ENCODE measurements around the gene FRMD8. TPM values are rescaled to one million over a fixed set of nuclear protein-coding genes. Genes with fewer than 3 reads are reported as not detected.

FRMD8 gene
- total and polyA plus RNA-seq, 2 of the 8 experiments (the other 6 are each of a cell fraction or from before 2014, with no cell fraction given): 15.0 to 19.2 TPM

DNA sequence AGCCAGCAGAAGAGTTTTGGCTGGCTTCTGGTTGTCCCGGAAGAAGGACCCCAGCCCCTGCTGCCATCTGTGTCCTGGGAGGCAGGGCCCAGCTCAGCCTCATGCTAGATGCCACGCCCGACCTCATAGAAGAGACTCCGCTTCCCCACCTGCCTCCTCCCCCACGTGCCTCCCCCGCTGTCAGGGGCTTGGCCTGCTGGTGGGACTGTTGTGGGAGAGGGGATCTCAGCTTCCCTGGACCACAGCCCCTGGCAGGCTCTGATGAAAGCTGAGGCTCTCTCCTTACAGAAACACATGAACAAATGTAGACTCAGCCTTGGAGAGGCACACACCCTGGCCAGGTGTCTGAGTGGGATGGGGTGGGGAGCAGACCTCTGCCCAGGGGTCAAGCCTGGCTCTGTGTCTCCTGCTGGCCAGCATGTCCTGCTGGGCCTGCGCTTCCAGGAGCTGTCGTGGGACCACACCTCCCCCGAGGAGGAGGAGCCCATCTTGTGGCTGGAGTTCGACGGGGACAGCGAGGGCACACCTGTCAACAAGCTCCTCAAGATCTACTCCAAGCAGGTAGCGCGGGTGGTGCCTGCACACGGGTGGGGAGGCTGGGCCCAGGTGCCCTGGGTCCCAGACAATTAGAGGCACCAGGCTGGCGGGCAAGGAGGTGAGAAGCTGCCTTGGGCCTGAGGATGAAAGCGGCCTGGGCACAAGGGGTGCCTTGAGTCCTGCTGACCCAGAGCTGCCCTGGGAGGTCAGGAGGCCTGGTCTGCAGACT lies 14.1 kb downstream of the FRMD8 start (continued):
- TF ChIP-seq, protein P1, sequence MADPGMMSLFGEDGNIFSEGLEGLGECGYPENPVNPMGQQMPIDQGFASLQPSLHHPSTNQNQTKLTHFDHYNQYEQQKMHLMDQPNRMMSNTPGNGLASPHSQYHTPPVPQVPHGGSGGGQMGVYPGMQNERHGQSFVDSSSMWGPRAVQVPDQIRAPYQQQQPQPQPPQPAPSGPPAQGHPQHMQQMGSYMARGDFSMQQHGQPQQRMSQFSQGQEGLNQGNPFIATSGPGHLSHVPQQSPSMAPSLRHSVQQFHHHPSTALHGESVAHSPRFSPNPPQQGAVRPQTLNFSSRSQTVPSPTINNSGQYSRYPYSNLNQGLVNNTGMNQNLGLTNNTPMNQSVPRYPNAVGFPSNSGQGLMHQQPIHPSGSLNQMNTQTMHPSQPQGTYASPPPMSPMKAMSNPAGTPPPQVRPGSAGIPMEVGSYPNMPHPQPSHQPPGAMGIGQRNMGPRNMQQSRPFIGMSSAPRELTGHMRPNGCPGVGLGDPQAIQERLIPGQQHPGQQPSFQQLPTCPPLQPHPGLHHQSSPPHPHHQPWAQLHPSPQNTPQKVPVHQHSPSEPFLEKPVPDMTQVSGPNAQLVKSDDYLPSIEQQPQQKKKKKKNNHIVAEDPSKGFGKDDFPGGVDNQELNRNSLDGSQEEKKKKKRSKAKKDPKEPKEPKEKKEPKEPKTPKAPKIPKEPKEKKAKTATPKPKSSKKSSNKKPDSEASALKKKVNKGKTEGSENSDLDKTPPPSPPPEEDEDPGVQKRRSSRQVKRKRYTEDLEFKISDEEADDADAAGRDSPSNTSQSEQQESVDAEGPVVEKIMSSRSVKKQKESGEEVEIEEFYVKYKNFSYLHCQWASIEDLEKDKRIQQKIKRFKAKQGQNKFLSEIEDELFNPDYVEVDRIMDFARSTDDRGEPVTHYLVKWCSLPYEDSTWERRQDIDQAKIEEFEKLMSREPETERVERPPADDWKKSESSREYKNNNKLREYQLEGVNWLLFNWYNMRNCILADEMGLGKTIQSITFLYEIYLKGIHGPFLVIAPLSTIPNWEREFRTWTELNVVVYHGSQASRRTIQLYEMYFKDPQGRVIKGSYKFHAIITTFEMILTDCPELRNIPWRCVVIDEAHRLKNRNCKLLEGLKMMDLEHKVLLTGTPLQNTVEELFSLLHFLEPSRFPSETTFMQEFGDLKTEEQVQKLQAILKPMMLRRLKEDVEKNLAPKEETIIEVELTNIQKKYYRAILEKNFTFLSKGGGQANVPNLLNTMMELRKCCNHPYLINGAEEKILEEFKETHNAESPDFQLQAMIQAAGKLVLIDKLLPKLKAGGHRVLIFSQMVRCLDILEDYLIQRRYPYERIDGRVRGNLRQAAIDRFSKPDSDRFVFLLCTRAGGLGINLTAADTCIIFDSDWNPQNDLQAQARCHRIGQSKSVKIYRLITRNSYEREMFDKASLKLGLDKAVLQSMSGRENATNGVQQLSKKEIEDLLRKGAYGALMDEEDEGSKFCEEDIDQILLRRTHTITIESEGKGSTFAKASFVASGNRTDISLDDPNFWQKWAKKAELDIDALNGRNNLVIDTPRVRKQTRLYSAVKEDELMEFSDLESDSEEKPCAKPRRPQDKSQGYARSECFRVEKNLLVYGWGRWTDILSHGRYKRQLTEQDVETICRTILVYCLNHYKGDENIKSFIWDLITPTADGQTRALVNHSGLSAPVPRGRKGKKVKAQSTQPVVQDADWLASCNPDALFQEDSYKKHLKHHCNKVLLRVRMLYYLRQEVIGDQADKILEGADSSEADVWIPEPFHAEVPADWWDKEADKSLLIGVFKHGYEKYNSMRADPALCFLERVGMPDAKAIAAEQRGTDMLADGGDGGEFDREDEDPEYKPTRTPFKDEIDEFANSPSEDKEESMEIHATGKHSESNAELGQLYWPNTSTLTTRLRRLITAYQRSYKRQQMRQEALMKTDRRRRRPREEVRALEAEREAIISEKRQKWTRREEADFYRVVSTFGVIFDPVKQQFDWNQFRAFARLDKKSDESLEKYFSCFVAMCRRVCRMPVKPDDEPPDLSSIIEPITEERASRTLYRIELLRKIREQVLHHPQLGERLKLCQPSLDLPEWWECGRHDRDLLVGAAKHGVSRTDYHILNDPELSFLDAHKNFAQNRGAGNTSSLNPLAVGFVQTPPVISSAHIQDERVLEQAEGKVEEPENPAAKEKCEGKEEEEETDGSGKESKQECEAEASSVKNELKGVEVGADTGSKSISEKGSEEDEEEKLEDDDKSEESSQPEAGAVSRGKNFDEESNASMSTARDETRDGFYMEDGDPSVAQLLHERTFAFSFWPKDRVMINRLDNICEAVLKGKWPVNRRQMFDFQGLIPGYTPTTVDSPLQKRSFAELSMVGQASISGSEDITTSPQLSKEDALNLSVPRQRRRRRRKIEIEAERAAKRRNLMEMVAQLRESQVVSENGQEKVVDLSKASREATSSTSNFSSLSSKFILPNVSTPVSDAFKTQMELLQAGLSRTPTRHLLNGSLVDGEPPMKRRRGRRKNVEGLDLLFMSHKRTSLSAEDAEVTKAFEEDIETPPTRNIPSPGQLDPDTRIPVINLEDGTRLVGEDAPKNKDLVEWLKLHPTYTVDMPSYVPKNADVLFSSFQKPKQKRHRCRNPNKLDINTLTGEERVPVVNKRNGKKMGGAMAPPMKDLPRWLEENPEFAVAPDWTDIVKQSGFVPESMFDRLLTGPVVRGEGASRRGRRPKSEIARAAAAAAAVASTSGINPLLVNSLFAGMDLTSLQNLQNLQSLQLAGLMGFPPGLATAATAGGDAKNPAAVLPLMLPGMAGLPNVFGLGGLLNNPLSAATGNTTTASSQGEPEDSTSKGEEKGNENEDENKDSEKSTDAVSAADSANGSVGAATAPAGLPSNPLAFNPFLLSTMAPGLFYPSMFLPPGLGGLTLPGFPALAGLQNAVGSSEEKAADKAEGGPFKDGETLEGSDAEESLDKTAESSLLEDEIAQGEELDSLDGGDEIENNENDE (IDR thresholded peaks at IDR 0.05; ENCODE audit: insufficient replicate concordance, low read length): no peak
- TF ChIP-seq KDM1A (IDR thresholded peaks at IDR 0.05; ENCODE audit: borderline replicate concordance, low read length) (no peak), GABPA (IDR thresholded peaks at IDR 0.05; ENCODE audit: borderline replicate concordance, insufficient read depth, low read length) (no peak), BCL11A (IDR thresholded peaks at IDR 0.05; ENCODE audit: low read depth in 2 of 2, low read length in 2 of 2) (no peak), SIX5 (IDR thresholded peaks at IDR 0.05; ENCODE audit: low read depth, low read length) (no peak), SUZ12 (IDR thresholded peaks at IDR 0.05; ENCODE audit: low read length) (no peak), CHD2 (IDR thresholded peaks at IDR 0.05; ENCODE audit: low read length) (no peak), CHD1 (IDR thresholded peaks at IDR 0.05; ENCODE audit: low read depth, low read length) (no peak), ASH2L (IDR thresholded peaks at IDR 0.05; ENCODE audit: low read length) (no peak)
- TF ChIP-seq, protein P2, sequence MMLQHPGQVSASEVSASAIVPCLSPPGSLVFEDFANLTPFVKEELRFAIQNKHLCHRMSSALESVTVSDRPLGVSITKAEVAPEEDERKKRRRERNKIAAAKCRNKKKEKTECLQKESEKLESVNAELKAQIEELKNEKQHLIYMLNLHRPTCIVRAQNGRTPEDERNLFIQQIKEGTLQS (IDR thresholded peaks at IDR 0.05; ENCODE audit: insufficient read depth, low read depth, low read length): no peak

All from H1 (cell line).